ENCODE data around the gene MSL3.
A peak's percentile ranks its signal among the peaks of the same experiment; 100 is the strongest.

Gene MSL3

GRCh38 chrX:11764602-11765067 lies 6.6 kb downstream of the MSL3 start:
- TF ChIP-seq FOXM1 (IDR thresholded peaks at IDR 0.05; ENCODE audit: borderline replicate concordance, low read depth): no peak
- TF ChIP-seq EP300 (IDR thresholded peaks at IDR 0.05; ENCODE audit: borderline replicate concordance): no peak
- no peak for TF ChIP-seq CREB1 (IDR thresholded peaks at IDR 0.05; ENCODE audit: low read depth)
- no peak for TF ChIP-seq CEBPB (IDR thresholded peaks at IDR 0.05)

DNA sequence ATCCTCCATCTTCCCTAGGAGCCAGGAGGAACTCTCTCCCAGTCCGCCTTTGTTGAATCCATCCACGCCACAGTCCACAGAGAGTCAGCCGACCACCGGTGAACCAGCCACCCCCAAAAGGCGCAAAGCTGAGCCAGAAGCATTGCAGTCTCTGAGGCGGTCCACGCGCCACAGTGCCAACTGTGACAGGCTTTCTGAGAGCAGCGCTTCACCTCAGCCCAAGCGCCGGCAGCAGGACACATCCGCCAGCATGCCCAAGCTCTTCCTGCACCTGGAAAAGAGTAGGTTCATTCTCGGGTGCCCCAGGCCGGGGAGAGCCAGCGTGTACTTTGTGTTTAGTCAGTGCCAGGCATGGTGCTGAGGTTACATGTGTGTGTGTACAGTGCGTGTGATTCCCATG lies 7.4 kb downstream of the MSL3 start:
- TF ChIP-seq CEBPB (IDR thresholded peaks at IDR 0.05): no peak
- TF ChIP-seq CREB1 (IDR thresholded peaks at IDR 0.05; ENCODE audit: low read depth): no peak
- no peak for TF ChIP-seq TCF12 (IDR thresholded peaks at IDR 0.05; ENCODE audit: low read depth)
- TF ChIP-seq RAD21 (IDR thresholded peaks at IDR 0.05; ENCODE audit: low read depth): no peak
- no peak for TF ChIP-seq FOXM1 (IDR thresholded peaks at IDR 0.05; ENCODE audit: borderline replicate concordance, low read depth)
- TF ChIP-seq TEAD4 (IDR thresholded peaks at IDR 0.05): no peak
- TF ChIP-seq REST (IDR thresholded peaks at IDR 0.05; ENCODE audit: low read depth): no peak
- TF ChIP-seq, protein P1, sequence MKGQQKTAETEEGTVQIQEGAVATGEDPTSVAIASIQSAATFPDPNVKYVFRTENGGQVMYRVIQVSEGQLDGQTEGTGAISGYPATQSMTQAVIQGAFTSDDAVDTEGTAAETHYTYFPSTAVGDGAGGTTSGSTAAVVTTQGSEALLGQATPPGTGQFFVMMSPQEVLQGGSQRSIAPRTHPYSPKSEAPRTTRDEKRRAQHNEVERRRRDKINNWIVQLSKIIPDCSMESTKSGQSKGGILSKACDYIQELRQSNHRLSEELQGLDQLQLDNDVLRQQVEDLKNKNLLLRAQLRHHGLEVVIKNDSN (IDR thresholded peaks at IDR 0.05): no peak
- TF ChIP-seq, protein P2, sequence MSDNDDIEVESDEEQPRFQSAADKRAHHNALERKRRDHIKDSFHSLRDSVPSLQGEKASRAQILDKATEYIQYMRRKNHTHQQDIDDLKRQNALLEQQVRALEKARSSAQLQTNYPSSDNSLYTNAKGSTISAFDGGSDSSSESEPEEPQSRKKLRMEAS (IDR thresholded peaks at IDR 0.05): no peak
- no peak for TF ChIP-seq EGR1 (IDR thresholded peaks at IDR 0.05)
- TF ChIP-seq ZBTB7A (IDR thresholded peaks at IDR 0.05; ENCODE audit: low read depth): no peak
- TF ChIP-seq EP300 (IDR thresholded peaks at IDR 0.05; ENCODE audit: borderline replicate concordance): no peak
- TF ChIP-seq YY1 (IDR thresholded peaks at IDR 0.05; ENCODE audit: low read depth): no peak
- no peak for TF ChIP-seq NFIC (IDR thresholded peaks at IDR 0.05)

- TF ChIP-seq ZBTB7A (IDR thresholded peaks at IDR 0.05; ENCODE audit: low read depth): no peak
These were observed 8.4 kb downstream of the MSL3 start for GRCh38 chrX:11766487-11766886.

DNA sequence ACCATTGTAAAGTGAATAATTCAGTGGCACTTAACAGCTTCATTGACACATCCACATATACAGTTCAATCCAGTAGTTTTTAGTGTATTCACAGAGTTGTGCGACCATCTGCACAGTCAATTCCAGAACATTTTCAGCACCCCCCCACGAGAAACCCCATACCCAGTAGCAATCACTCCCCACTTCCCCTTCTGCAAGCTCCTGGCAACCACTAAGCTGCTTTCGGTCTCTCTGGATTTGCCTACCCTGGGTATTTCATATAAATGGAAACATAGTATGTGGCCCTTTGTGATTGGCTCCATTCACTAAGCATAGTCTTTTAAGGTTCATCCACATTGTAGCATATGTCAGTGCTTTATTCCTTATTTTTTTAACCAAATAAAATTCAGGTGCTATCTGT lies 10.0 kb downstream of the MSL3 start:
- TF ChIP-seq REST (IDR thresholded peaks at IDR 0.05; ENCODE audit: low read depth) (no peak), CEBPB (IDR thresholded peaks at IDR 0.05) (no peak), ZBTB7A (IDR thresholded peaks at IDR 0.05; ENCODE audit: low read depth) (no peak), NFIC (IDR thresholded peaks at IDR 0.05) (no peak), CREB1 (IDR thresholded peaks at IDR 0.05; ENCODE audit: low read depth) (no peak), TCF12 (IDR thresholded peaks at IDR 0.05; ENCODE audit: low read depth) (no peak), FOXM1 (IDR thresholded peaks at IDR 0.05; ENCODE audit: borderline replicate concordance, low read depth) (no peak), TEAD4 (IDR thresholded peaks at IDR 0.05) (no peak), EP300 (IDR thresholded peaks at IDR 0.05; ENCODE audit: borderline replicate concordance) (no peak), RAD21 (IDR thresholded peaks at IDR 0.05; ENCODE audit: low read depth) (no peak), EGR1 (IDR thresholded peaks at IDR 0.05) (no peak)
- TF ChIP-seq, protein P2 (IDR thresholded peaks at IDR 0.05): no peak
- TF ChIP-seq, protein P1 (IDR thresholded peaks at IDR 0.05): no peak

DNA sequence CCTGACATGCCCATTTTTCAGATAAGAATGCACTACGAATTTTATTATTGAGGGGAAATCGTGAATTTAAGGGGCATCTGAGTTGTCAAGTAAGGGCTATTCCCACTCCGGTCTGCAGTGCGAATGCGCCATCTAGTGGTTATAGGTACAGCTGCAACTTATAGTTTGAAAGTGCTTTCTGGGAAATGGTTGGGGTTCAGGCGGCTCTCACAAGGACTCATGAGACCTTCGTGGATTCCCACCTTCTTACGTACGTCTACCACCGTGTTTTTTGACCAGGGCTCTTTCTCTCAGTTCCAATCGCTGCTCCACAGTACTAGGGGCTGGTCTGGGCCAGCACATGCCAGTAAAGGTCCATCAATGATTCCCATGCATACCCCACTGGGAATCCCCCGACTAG lies 12.3 kb downstream of the MSL3 start:
- TF ChIP-seq RAD21 (IDR thresholded peaks at IDR 0.05; ENCODE audit: low read depth): peak; percentile 64
- no peak for TF ChIP-seq TCF12 (IDR thresholded peaks at IDR 0.05; ENCODE audit: low read depth)

DNA sequence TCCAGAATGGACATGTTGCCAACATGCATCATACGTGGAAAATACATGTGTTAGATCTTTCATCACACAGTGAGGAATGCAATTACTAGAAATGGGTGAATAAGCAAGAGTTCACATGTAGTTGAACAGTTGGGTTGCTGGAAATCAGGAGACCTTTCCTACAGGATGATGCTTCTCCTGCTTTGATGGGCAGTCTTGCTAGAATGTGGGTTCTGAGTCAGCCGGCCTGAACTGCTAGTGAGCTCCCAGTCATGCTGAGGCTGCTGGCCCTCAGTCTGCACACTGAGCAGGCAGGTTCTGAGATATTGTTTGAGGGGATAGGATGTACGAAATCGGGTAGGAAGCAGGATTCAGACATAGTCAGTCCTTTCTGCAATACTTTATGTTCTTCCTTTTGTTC lies 20.2 kb downstream of the MSL3 start:
- TF ChIP-seq FOXM1 (IDR thresholded peaks at IDR 0.05; ENCODE audit: borderline replicate concordance, low read depth) (no peak), ZBTB7A (IDR thresholded peaks at IDR 0.05; ENCODE audit: low read depth) (no peak), EP300 (IDR thresholded peaks at IDR 0.05; ENCODE audit: borderline replicate concordance) (no peak), CREB1 (IDR thresholded peaks at IDR 0.05; ENCODE audit: low read depth) (no peak), REST (IDR thresholded peaks at IDR 0.05; ENCODE audit: low read depth) (no peak), NFIC (IDR thresholded peaks at IDR 0.05) (no peak), EGR1 (IDR thresholded peaks at IDR 0.05) (no peak), YY1 (IDR thresholded peaks at IDR 0.05; ENCODE audit: low read depth) (no peak), TCF12 (IDR thresholded peaks at IDR 0.05; ENCODE audit: low read depth) (no peak), TAF1 (IDR thresholded peaks at IDR 0.05; ENCODE audit: low read depth) (no peak), CEBPB (IDR thresholded peaks at IDR 0.05) (no peak), RAD21 (IDR thresholded peaks at IDR 0.05; ENCODE audit: low read depth) (no peak)
- TF ChIP-seq, protein P1 (IDR thresholded peaks at IDR 0.05): no peak
